ENCODE results near the gene ALDH1L1.

DNA sequence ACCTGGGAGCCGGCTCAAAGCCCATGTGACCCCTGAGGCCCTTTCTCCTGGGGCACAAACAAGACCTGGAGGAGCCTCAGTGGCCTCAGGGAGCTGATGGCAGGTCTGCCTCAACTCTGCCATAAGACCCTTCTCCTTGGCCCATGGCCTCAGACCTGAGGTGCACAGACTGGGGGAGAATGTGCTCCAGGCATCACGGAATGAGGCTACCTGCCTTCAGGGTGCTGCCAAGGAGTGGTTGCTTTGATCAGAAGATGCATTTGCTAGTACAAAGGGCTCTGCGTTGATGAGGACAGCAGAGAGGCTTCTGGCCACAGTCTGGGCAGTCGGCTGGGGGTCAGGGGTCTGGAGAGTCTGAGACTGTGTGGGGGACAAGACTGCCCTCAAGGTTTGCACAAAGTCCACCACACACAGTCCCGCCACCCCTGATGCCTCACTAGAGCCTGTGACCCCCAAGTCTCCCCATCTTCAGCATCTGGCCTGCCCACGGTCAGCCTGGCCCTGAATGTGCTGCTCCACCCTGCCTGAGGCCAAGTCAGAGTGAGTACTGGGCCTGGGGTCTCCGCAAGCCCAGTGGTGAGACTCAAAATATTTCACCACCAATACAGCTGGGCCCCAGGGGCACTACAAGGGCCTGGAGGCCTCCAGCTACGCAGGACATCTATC is 26.6 kb downstream of the ALDH1L1 start:
- no peak for TF ChIP-seq POLR2A (IDR thresholded peaks at IDR 0.05; ENCODE audit: low read depth)
- TF ChIP-seq, protein P1, sequence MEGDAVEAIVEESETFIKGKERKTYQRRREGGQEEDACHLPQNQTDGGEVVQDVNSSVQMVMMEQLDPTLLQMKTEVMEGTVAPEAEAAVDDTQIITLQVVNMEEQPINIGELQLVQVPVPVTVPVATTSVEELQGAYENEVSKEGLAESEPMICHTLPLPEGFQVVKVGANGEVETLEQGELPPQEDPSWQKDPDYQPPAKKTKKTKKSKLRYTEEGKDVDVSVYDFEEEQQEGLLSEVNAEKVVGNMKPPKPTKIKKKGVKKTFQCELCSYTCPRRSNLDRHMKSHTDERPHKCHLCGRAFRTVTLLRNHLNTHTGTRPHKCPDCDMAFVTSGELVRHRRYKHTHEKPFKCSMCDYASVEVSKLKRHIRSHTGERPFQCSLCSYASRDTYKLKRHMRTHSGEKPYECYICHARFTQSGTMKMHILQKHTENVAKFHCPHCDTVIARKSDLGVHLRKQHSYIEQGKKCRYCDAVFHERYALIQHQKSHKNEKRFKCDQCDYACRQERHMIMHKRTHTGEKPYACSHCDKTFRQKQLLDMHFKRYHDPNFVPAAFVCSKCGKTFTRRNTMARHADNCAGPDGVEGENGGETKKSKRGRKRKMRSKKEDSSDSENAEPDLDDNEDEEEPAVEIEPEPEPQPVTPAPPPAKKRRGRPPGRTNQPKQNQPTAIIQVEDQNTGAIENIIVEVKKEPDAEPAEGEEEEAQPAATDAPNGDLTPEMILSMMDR (IDR thresholded peaks at IDR 0.05), result no peak
